ENCODE measurements around the gene MAPK12.
A peak's percentile ranks its signal among the peaks of the same experiment; 100 is the strongest.

The MAPK12 gene

GRCh38 chr22:50250555-50251476 lies 10.7 kb downstream of the MAPK12 start, which contains the start of gene HDAC10:
Gene HDAC10 (minus strand): TSS chr22:50251265. CDS start chr22:50251032, 233 bp downstream.
- DNase-seq, result peak; percentile 52 to 71

- DNase-seq, result no peak
Measured at GRCh38 chr22:50250249-50250554, 11.3 kb downstream of the MAPK12 start.

GRCh38 chr22:50249341-50250248 lies 11.9 kb downstream of the MAPK12 start:
- DNase-seq, result no peak

GRCh38 chr22:50248196-50249081 lies 13.0 kb downstream of the MAPK12 start:
- DNase-seq, result no peak

GRCh38 chr22:50247748-50248147 lies 13.7 kb downstream of the MAPK12 start:
- no peak for DNase-seq

- no peak for DNase-seq
Measured at GRCh38 chr22:50246242-50247175, 15.0 kb downstream of the MAPK12 start.

GRCh38 chr22:50245214-50246072 lies 16.0 kb downstream of the MAPK12 start:
- no peak for DNase-seq

GRCh38 chr22:50244420-50245213 lies 16.9 kb downstream of the MAPK12 start, which contains the start of gene TUBGCP6:
Gene TUBGCP6 (minus strand): TSS chr22:50245023. CDS start chr22:50244459, 564 bp downstream.
- peak; percentile 73 to 74 for DNase-seq

- peak in 1 of 2 experiments; percentile 2 for DNase-seq
Measured at GRCh38 chr22:50243685-50244419, 17.6 kb downstream of the MAPK12 start.

- no peak for DNase-seq
Measured at GRCh38 chr22:50242406-50242949, 19.0 kb downstream of the MAPK12 start.

- DNase-seq, result no peak
Measured at GRCh38 chr22:50238755-50239154, 22.7 kb downstream of the MAPK12 start.

- peak in 1 of 2 experiments; percentile 7 for DNase-seq
Measured at GRCh38 chr22:50236731-50237409, 24.6 kb downstream of the MAPK12 start.

- DNase-seq, result no peak
Measured at GRCh38 chr22:50233223-50233622, 28.3 kb downstream of the MAPK12 start.

GRCh38 chr22:50232481-50233151 lies 28.9 kb downstream of the MAPK12 start:
- DNase-seq, result no peak

GRCh38 chr22:50229370-50229769 lies 32.1 kb downstream of the MAPK12 start:
- DNase-seq, result no peak

- no peak for DNase-seq
Measured at GRCh38 chr22:50228366-50228765, 33.1 kb downstream of the MAPK12 start.

GRCh38 chr22:50227579-50228215 lies 33.8 kb downstream of the MAPK12 start:
- DNase-seq, result no peak

Measured in AML-193 (cell line).